HepG2 (cell line): ENCODE data around the gene F8. TPM values are rescaled to one million over a fixed set of nuclear protein-coding genes. Genes with fewer than 3 reads are reported as not detected.
"Not testable (repeated sequence)": the region's sequence is repeated elsewhere in the genome, so short reads cannot be mapped to it uniquely, and the experiment has no call there.

ENCODE experiments used
- ATAC-seq: fragments of 200-7000 bp; cut with Tn5 transposase; 3 replicates; pipeline ENCODE4 v1.9.1; 2020; ENCODE audit warnings: mild to moderate bottlenecking, moderate library complexity
- BruUV-seq: library from RNA; stranded (reverse); fragments of 400-500 nt; replicated peaks from 2 replicates; lab custom pipeline; 2021; lab: Mats Ljungman, UMichigan
- CTCF ChIA-PET: fragments of 300-600 bp; formaldehyde crosslinking; extraction: SDS; loops from one replicate; lab custom pipeline; 2021; ENCODE audit warnings: low total read pairs, inconsistent platforms, low intra/inter-chr PET ratio; lab: Yijun Ruan, JAX
- POLR2A ChIA-PET: fragments of 350-600 bp; sonication (Branson Sonifier 250); formaldehyde crosslinking; loops from one replicate; lab custom pipeline; 2020; ENCODE audit warnings: antibody characterized with exemption, inconsistent platforms; lab: Yijun Ruan, JAX
- DNase-seq: peaks from one replicate; pipeline ENCODE4 v3.0.0-alpha.2; 2015; ENCODE audit warnings: low spot score
- FAIRE-seq: peaks from 3 replicates; lab custom pipeline; 2011; peaks lifted over from hg19 to GRCh38; lab: Jason Lieb, UNC
- H2AFZ ChIP-seq: one replicate; pipeline ENCODE4 v1.6.1; 2011; ENCODE audit warnings: low read length, inconsistent platforms
- H3K27ac ChIP-seq: fragments of 300-600 bp; 3 replicates; pipeline ENCODE4 v1.8.0; 2011; ENCODE audit warnings: mixed run types, mild to moderate bottlenecking, mixed read lengths, low read length, inconsistent platforms; ENCODE audit not compliant: insufficient read depth; ENCODE audit errors: extremely low read length
- H3K27me3 ChIP-seq, 2 experiments: fragments of 200-600 bp in 1 of 2; 2 replicates in 1 of 2; 3 replicates in 1 of 2; pipeline versions ENCODE4 v1.6.0 to v1.8.0; 2011; ENCODE audit warnings: low read length in 2 of 2, mild to moderate bottlenecking in 2 of 2, moderate library complexity in 2 of 2, inconsistent platforms in 1 of 2; ENCODE audit not compliant: insufficient read depth in 2 of 2, control insufficient read depth in 1 of 2
- H3K36me3 ChIP-seq, 2 experiments: fragments of 200-600 bp in 1 of 2; replicated peaks in 1 of 2; 2 replicates in 1 of 2; 3 replicates in 1 of 2; pipeline versions ENCODE4 v1.5.1 to v1.8.0; 2011; ENCODE audit warnings: low read length in 2 of 2, inconsistent platforms in 1 of 2; ENCODE audit not compliant: insufficient read depth in 2 of 2, control insufficient read depth in 1 of 2
- H3K4me1 ChIP-seq: 2 replicates; pipeline ENCODE4 v1.5.1; 2012; ENCODE audit warnings: low read length, inconsistent platforms; ENCODE audit not compliant: insufficient read depth
- H3K4me2 ChIP-seq: 2 replicates; pipeline ENCODE4 v1.6.0; 2011; ENCODE audit warnings: low read depth, low read length, inconsistent platforms
- H3K4me3 ChIP-seq, 3 experiments: fragments of 200-600 bp in 1 of 3; sonication (generic), shearing (Covaris generic) in 1 of 3; replicated peaks in 1 of 3; 2 replicates each; pipeline ENCODE4 v1.5.1; 2011 to 2016; ENCODE audit warnings: low read length in 3 of 3, inconsistent platforms in 2 of 3, low read depth in 2 of 3, mild to moderate bottlenecking in 2 of 3, control low read depth in 1 of 3, mixed read lengths in 1 of 3; ENCODE audit not compliant: insufficient read depth in 1 of 3
- H3K79me2 ChIP-seq: one replicate; pipeline ENCODE4 v1.6.1; 2011; ENCODE audit warnings: low read length, inconsistent platforms; ENCODE audit not compliant: insufficient read depth
- H3K9ac ChIP-seq: 2 replicates; pipeline ENCODE4 v1.6.0; 2011; ENCODE audit warnings: mild to moderate bottlenecking, low read depth, low read length, inconsistent platforms; ENCODE audit not compliant: insufficient read depth
- H3K9me3 ChIP-seq: 2 replicates; pipeline ENCODE4 v1.5.1; 2012; ENCODE audit warnings: mild to moderate bottlenecking, low read length
- H4K20me1 ChIP-seq: 2 replicates; pipeline ENCODE4 v1.6.0; 2011; ENCODE audit warnings: inconsistent platforms, mild to moderate bottlenecking, low read length, moderate library complexity; ENCODE audit not compliant: insufficient read depth
- FIP1L1 ChIP-seq: fragments of 200-400 bp; formaldehyde crosslinking; IDR thresholded peaks from 2 replicates; pipeline ENCODE4 v1.6.1; 2018; ENCODE audit warnings: low read depth, mild to moderate bottlenecking, low read length, moderate library complexity, borderline replicate concordance; ENCODE audit not compliant: insufficient read depth
- PAWR ChIP-seq: sonication (generic); formaldehyde crosslinking; IDR thresholded peaks from 2 replicates; pipeline ENCODE4 v1.4.0; 2020; ENCODE audit warnings: missing genetic modification reagents, mild to moderate bottlenecking, borderline replicate concordance
- RORA ChIP-seq: sonication (generic); formaldehyde crosslinking; IDR thresholded peaks from 2 replicates; pipeline ENCODE4 v1.5.0; 2020; ENCODE audit warnings: mild to moderate bottlenecking, missing genetic modification reagents, moderate library complexity
- YEATS2 ChIP-seq: sonication (generic); formaldehyde crosslinking; IDR thresholded peaks from 2 replicates; pipeline ENCODE4 v1.4.0; 2020; ENCODE audit warnings: missing genetic modification reagents, borderline replicate concordance
- ZBTB21 ChIP-seq: sonication (generic); formaldehyde crosslinking; IDR thresholded peaks from 2 replicates; pipeline ENCODE4 v1.4.0; 2020; ENCODE audit warnings: missing genetic modification reagents
- ZMYM2 ChIP-seq: sonication (generic); formaldehyde crosslinking; IDR thresholded peaks from 2 replicates; pipeline ENCODE4 v1.8.0; 2022; ENCODE audit warnings: mild to moderate bottlenecking, missing genetic modification reagents
- ZNF326 ChIP-seq: sonication (generic); formaldehyde crosslinking; IDR thresholded peaks from 2 replicates; pipeline ENCODE4 v1.4.0; 2020; ENCODE audit warnings: missing genetic modification reagents, borderline replicate concordance
- ZNF432 ChIP-seq: sonication (generic); formaldehyde crosslinking; IDR thresholded peaks from 2 replicates; pipeline ENCODE4 v1.5.0; 2020; ENCODE audit warnings: missing genetic modification reagents, mild to moderate bottlenecking, borderline replicate concordance
- ZNF496 ChIP-seq: sonication (generic); formaldehyde crosslinking; IDR thresholded peaks from 2 replicates; pipeline ENCODE4 v1.8.1; 2023; ENCODE audit warnings: mild to moderate bottlenecking, moderate library complexity, missing genetic modification reagents; ENCODE audit not compliant: insufficient replicate concordance
- ZSCAN20 ChIP-seq: sonication (generic); formaldehyde crosslinking; IDR thresholded peaks from 2 replicates; pipeline ENCODE4 v1.4.0; 2020; ENCODE audit warnings: missing genetic modification reagents, mild to moderate bottlenecking, borderline replicate concordance
- WGBS: methylation state at CpG from one replicate; pipeline ENCODE4 v1.1.6; 2017; ENCODE audit warnings: low lambda C conversion rate; 5-methylcytosine and 5-hydroxymethylcytosine counted together
- in situ Hi-C: cut with HindIII; loops from 2 replicates; pipeline ENCODE4 v1.10.0; 2017; ENCODE audit warnings: low pct_unique_long_range_greater_than_20kb; ENCODE audit not compliant: extremely low pct_ligation_motif_present
- intact Hi-C: fragments of 100-400 bp; cut with micrococcal nuclease; formaldehyde crosslinking; loops from one replicate; pipeline ENCODE4 v1.10.0; 2022; ENCODE audit not compliant: unreplicated experiment
- polyA plus RNA-seq, 8 experiments: library from polyadenylated mRNA; depleted of rRNA in 3 of 8; stranded (reverse) in 7 of 8; unstranded in 1 of 8; fragments of >200 nt; fragmentation: Illumina TruSeq in 4 of 8; extraction: Trizol in 4 of 8; gene quantifications; 2 replicates each; pipeline versions ENCODE4 v1.2.1 to v1.2.3, GENCODE V29; 2011 to 2016; ENCODE audit warnings: low read depth in 4 of 8, missing spikeins in 1 of 8, mixed read lengths in 1 of 8; ENCODE audit not compliant: insufficient read depth in 1 of 8
- total RNA-seq, 5 experiments: library from RNA; depleted of rRNA; stranded (reverse); fragments of >200 nt; fragmentation: Illumina TruSeq; extraction: Trizol; gene quantifications; 2 replicates each; pipeline ENCODE4 v1.2.3, GENCODE V29; 2016; ENCODE audit warnings: low read depth in 1 of 5

The F8 gene
- total and polyA plus RNA-seq, 2 of the 13 experiments (the other 11 are each of a cell fraction or from before 2014, with no cell fraction given): 0.29 to 0.61 TPM

- TF ChIP-seq YEATS2 (CRISPR knock-in tag) (no peak), RORA (CRISPR knock-in tag) (no peak), FIP1L1 (no peak), ZNF432 (CRISPR knock-in tag) (no peak), PAWR (CRISPR knock-in tag) (no peak), ZMYM2 (CRISPR knock-in tag) (no peak), ZNF496 (CRISPR knock-in tag) (no peak), ZNF326 (no peak), ZSCAN20 (no peak), ZBTB21 (CRISPR knock-in tag) (no peak)
Observed at GRCh38 chrX:154890990-154891639, 131.4 kb downstream of the F8 start (continued).

DNA sequence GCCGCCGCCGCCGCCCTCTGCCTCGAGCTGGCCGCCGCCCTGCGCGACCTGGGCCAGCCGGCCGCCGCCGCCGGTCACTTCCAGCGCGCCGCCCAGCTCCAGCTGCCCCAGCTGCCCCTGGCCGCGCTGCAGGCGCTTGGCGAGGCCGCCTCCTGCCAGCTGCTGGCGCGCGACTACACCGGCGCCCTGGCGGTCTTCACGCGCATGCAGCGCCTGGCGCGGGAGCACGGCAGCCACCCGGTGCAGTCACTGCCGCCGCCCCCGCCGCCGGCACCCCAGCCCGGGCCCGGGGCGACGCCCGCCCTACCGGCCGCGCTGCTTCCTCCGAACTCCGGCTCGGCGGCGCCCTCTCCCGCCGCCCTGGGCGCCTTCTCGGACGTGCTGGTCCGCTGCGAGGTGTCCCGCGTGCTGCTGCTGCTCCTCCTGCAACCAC, 135.7 kb downstream of the F8 start:
- in situ Hi-C loops, H3K9ac ChIP-seq, H3K27me3 ChIP-seq, BruUV-seq, FAIRE-seq, H3K4me2 ChIP-seq, DNase-seq, H3K36me3 ChIP-seq, POLR2A ChIA-PET, intact Hi-C loops, H3K4me3 ChIP-seq, H3K27ac ChIP-seq, CTCF ChIA-PET, H4K20me1 ChIP-seq, H3K79me2 ChIP-seq, H3K4me1 ChIP-seq, H3K9me3 ChIP-seq, H2AFZ ChIP-seq: not testable (repeated sequence)
- ATAC-seq: peak; percentile 76
- no CpG with 5 or more reads among the region's 62 CpGs for WGBS

- H3K79me2 ChIP-seq, H3K4me2 ChIP-seq, H4K20me1 ChIP-seq, BruUV-seq, intact Hi-C loops, H2AFZ ChIP-seq, H3K9ac ChIP-seq, in situ Hi-C loops, FAIRE-seq, CTCF ChIA-PET, H3K36me3 ChIP-seq, H3K4me3 ChIP-seq, DNase-seq, H3K27ac ChIP-seq, H3K27me3 ChIP-seq, H3K4me1 ChIP-seq, H3K9me3 ChIP-seq, POLR2A ChIA-PET: not testable (repeated sequence)
- peak; percentile 75 for ATAC-seq
- no CpG with 5 or more reads among the region's 91 CpGs for WGBS
Observed at GRCh38 chrX:154886069-154886788, 136.3 kb downstream of the F8 start, which contains the start of gene F8A1. Gene F8A1 (plus strand): TSS chrX:154886355. CDS start chrX:154886375, 20 bp downstream.
